ENCODE measurements around the gene ADGRB3.
"Not testable (repeated sequence)": the region's sequence is repeated elsewhere in the genome, so short reads cannot be mapped to it uniquely, and the experiment has no call there.

The ADGRB3 gene

GRCh38 chr6:68649669-68650068 is 14.6 kb downstream of the ADGRB3 start:
- DNase-seq (ENCODE audit: low spot score), result no peak

- no peak for DNase-seq (ENCODE audit: low spot score)
Observed at GRCh38 chr6:68650142-68650541, 15.1 kb downstream of the ADGRB3 start.

- DNase-seq (ENCODE audit: low spot score), result no peak
Observed at GRCh38 chr6:68651011-68651985, 16.2 kb downstream of the ADGRB3 start.

- no peak for DNase-seq (ENCODE audit: low spot score)
Observed at GRCh38 chr6:68652117-68652536, 17.0 kb downstream of the ADGRB3 start.

GRCh38 chr6:68653074-68653705 is 18.1 kb downstream of the ADGRB3 start:
- no peak for DNase-seq (ENCODE audit: low spot score)

- DNase-seq (ENCODE audit: low spot score), result no peak
Observed at GRCh38 chr6:68653706-68654089, 18.6 kb downstream of the ADGRB3 start.

- no peak for DNase-seq (ENCODE audit: low spot score)
Observed at GRCh38 chr6:68654134-68654533, 19.1 kb downstream of the ADGRB3 start.

- DNase-seq (ENCODE audit: low spot score), result no peak
Observed at GRCh38 chr6:68655028-68655427, 19.9 kb downstream of the ADGRB3 start.

GRCh38 chr6:68657374-68658139 is 22.5 kb downstream of the ADGRB3 start:
- no peak for DNase-seq (ENCODE audit: low spot score)

- no peak for DNase-seq (ENCODE audit: low spot score)
Observed at GRCh38 chr6:68658338-68658737, 23.3 kb downstream of the ADGRB3 start.

GRCh38 chr6:68673255-68673654 is 38.2 kb downstream of the ADGRB3 start:
- no peak for DNase-seq (ENCODE audit: low spot score)

GRCh38 chr6:68675548-68675947 is 40.5 kb downstream of the ADGRB3 start:
- DNase-seq (ENCODE audit: low spot score), result no peak

- DNase-seq (ENCODE audit: low spot score), result not testable (repeated sequence)
Observed at GRCh38 chr6:68676094-68676493, 41.0 kb downstream of the ADGRB3 start.

- no peak for DNase-seq (ENCODE audit: low spot score)
Observed at GRCh38 chr6:68677058-68677457, 42.0 kb downstream of the ADGRB3 start.

- no peak for DNase-seq (ENCODE audit: low spot score)
Observed at GRCh38 chr6:68679399-68679798, 44.3 kb downstream of the ADGRB3 start.

- no peak for DNase-seq (ENCODE audit: low spot score)
Observed at GRCh38 chr6:68680264-68680663, 45.2 kb downstream of the ADGRB3 start.

- no peak for DNase-seq (ENCODE audit: low spot score)
Observed at GRCh38 chr6:68689910-68690309, 54.8 kb downstream of the ADGRB3 start.

GRCh38 chr6:68691120-68691519 is 56.0 kb downstream of the ADGRB3 start:
- DNase-seq (ENCODE audit: low spot score), result no peak

GRCh38 chr6:68693271-68693670 is 58.2 kb downstream of the ADGRB3 start:
- DNase-seq (ENCODE audit: low spot score), result no peak

- DNase-seq (ENCODE audit: low spot score), result no peak
Observed at GRCh38 chr6:68695403-68695802, 60.3 kb downstream of the ADGRB3 start.

GRCh38 chr6:68695838-68696237 is 60.8 kb downstream of the ADGRB3 start:
- DNase-seq (ENCODE audit: low spot score), result no peak

GRCh38 chr6:68697394-68697793 is 62.3 kb downstream of the ADGRB3 start:
- DNase-seq (ENCODE audit: low spot score), result no peak

- DNase-seq (ENCODE audit: low spot score), result no peak
Observed at GRCh38 chr6:68701159-68701558, 66.1 kb downstream of the ADGRB3 start.
